ENCODE results near the gene FAT1.
"Not testable (repeated sequence)": the region's sequence is repeated elsewhere in the genome, so short reads cannot be mapped to it uniquely, and the experiment has no call there.

DNA sequence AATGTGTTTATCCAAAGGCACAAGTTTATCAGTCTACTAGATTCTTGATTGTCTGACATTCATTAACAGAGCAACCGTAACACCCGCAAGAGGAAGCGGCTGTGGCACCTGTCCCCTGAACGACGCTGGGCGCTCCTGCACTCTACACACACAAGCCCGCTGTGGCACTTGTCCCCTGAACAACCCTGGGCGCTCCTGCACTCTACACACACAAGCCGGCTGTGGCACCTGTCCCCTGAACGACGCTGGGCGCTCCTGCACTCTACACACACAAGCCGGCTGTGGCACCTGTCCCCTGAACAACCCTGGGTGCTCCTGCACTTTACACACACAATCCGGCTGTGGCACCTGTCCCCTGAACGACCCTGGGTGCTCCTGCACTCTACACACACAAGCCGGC is 64.2 kb downstream of the FAT1 start:
- TF ChIP-seq, protein P1, sequence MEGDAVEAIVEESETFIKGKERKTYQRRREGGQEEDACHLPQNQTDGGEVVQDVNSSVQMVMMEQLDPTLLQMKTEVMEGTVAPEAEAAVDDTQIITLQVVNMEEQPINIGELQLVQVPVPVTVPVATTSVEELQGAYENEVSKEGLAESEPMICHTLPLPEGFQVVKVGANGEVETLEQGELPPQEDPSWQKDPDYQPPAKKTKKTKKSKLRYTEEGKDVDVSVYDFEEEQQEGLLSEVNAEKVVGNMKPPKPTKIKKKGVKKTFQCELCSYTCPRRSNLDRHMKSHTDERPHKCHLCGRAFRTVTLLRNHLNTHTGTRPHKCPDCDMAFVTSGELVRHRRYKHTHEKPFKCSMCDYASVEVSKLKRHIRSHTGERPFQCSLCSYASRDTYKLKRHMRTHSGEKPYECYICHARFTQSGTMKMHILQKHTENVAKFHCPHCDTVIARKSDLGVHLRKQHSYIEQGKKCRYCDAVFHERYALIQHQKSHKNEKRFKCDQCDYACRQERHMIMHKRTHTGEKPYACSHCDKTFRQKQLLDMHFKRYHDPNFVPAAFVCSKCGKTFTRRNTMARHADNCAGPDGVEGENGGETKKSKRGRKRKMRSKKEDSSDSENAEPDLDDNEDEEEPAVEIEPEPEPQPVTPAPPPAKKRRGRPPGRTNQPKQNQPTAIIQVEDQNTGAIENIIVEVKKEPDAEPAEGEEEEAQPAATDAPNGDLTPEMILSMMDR (conservative IDR thresholded peaks at IDR 0.05; ENCODE audit: low read length) = not testable (repeated sequence)
- not testable (repeated sequence) for TF ChIP-seq EZH2phosphoT487 (IDR thresholded peaks at IDR 0.05; ENCODE audit: borderline replicate concordance, low read depth, low read length)

All from OCI-LY7 (cell line).